Measurements from ENCODE around the gene TMEM208. TPM values are rescaled to one million over a fixed set of nuclear protein-coding genes. Genes with fewer than 3 reads are reported as not detected.

Gene TMEM208
- polyA plus RNA-seq, 3 donors: 45.4 to 130 (median 117) TPM

GRCh38 chr16:67199011-67199807 lies 27.7 kb upstream of the TMEM208 start, which contains the start of gene ELMO3:
Gene ELMO3, plus strand, starts transcription at chr16:67199131. Its CDS starts 196 bp downstream, at chr16:67199327.
- H3K79me2 ChIP-seq (ENCODE audit: insufficient read depth, low read length): peaks cover 8% of the 10 kb centered on the region
- no peak within 1 kb of the TSS for H2AFZ ChIP-seq (ENCODE audit: insufficient read depth, low read depth, low read length, poor library complexity, severe bottlenecking)
- H3K4me3 ChIP-seq (replicated peaks in 1 of 3; ENCODE audit: low read depth in 2 of 3, low read length in 3 of 3): no peak within 1 kb of the TSS
- H3K27ac Mint-ChIP-seq: peak within 1 kb of the TSS in 3 of 7 donors; percentile 46 to 81 (median 79)
- no peaks in the 10 kb centered on the region for H3K27me3 ChIP-seq (ENCODE audit: control insufficient read depth in 2 of 2, insufficient read depth in 2 of 2, low read length in 2 of 2)
- no peaks in the 10 kb centered on the region for H3K9me3 ChIP-seq (replicated peaks in 1 of 2; ENCODE audit: control insufficient read depth in 1 of 2, insufficient read depth in 1 of 2, low read length in 2 of 2)
- no peak within 1 kb of the TSS for H3K4me2 ChIP-seq (replicated peaks; ENCODE audit: extremely low read depth, low read length, poor library complexity, severe bottlenecking)
- H4K20me1 ChIP-seq (ENCODE audit: insufficient read depth, low read length): peaks cover 57% of the 10 kb centered on the region
- peaks cover 15% of the 10 kb centered on the region for H3K4me1 Mint-ChIP-seq
- H3K4me1 ChIP-seq (ENCODE audit: control insufficient read depth in 1 of 2, insufficient read depth in 2 of 2, low read length in 2 of 2): no peaks in the 10 kb centered on the region
- H3K9ac ChIP-seq (ENCODE audit: insufficient read depth, low read length, poor library complexity, severe bottlenecking): no peak within 1 kb of the TSS
- H3K9me3 Mint-ChIP-seq: no peaks in the 10 kb centered on the region
- intact Hi-C loops (cut with micrococcal nuclease): no loop called here
- WGBS (ENCODE audit: insufficient coverage): 88% methylated on average over 44 of the region's 61 CpGs
- peaks cover 0 to 2% (median 1%) of the 10 kb centered on the region in 3 donors for H3K27me3 Mint-ChIP-seq (ENCODE audit: low read depth in 3 of 3)
- H3K4me3 Mint-ChIP-seq: peak within 1 kb of the TSS; percentile 3 to 58
- peak within 1 kb of the TSS in 1 of 2 donors; percentile 26 for H3K27ac ChIP-seq (ENCODE audit: low read depth in 1 of 2, low read length in 2 of 2)
- H3K36me3 ChIP-seq (replicated peaks in 1 of 2; ENCODE audit: control insufficient read depth in 1 of 2, insufficient read depth in 2 of 2, low read length in 2 of 2): peaks cover 78 to 91% of the 10 kb centered on the region in 2 donors
- DNase-seq: no peak
- peak; percentile 23 for TF ChIP-seq CTCF (IDR thresholded peaks at IDR 0.05)
- H3K36me3 Mint-ChIP-seq: peaks cover 71 to 88% of the 10 kb centered on the region in 2 donors

- intact Hi-C loops (cut with micrococcal nuclease): no loop called here
- H3K4me1 ChIP-seq (ENCODE audit: control insufficient read depth in 1 of 2, insufficient read depth in 2 of 2, low read length in 2 of 2): no peaks in the 10 kb centered on the region
- H3K9me3 Mint-ChIP-seq: no peaks in the 10 kb centered on the region
- 70% methylated on average over 20 of the region's 22 CpGs for WGBS (ENCODE audit: insufficient coverage)
- H2AFZ ChIP-seq (ENCODE audit: insufficient read depth, low read depth, low read length, poor library complexity, severe bottlenecking): no peak overlapping the region
- H3K9ac ChIP-seq (ENCODE audit: insufficient read depth, low read length, poor library complexity, severe bottlenecking): no peak overlapping the region
- H3K9me3 ChIP-seq (replicated peaks in 1 of 2; ENCODE audit: control insufficient read depth in 1 of 2, insufficient read depth in 1 of 2, low read length in 2 of 2): no peaks in the 10 kb centered on the region
- H3K79me2 ChIP-seq (ENCODE audit: insufficient read depth, low read length): peaks cover 2% of the 10 kb centered on the region
- H3K36me3 Mint-ChIP-seq: peaks cover 68 to 88% of the 10 kb centered on the region in 2 donors
- peak; percentile 6 for TF ChIP-seq CTCF (IDR thresholded peaks at IDR 0.05)
- peaks cover 52% of the 10 kb centered on the region for H4K20me1 ChIP-seq (ENCODE audit: insufficient read depth, low read length)
- H3K4me1 Mint-ChIP-seq: peaks cover 15% of the 10 kb centered on the region
- peaks cover 0 to 3% (median 1%) of the 10 kb centered on the region in 3 donors for H3K27me3 Mint-ChIP-seq (ENCODE audit: low read depth in 3 of 3)
- H3K4me3 ChIP-seq (replicated peaks in 1 of 3; ENCODE audit: low read depth in 2 of 3, low read length in 3 of 3): no peak overlapping the region
- no peak for DNase-seq
- peaks cover 72 to 91% of the 10 kb centered on the region in 2 donors for H3K36me3 ChIP-seq (replicated peaks in 1 of 2; ENCODE audit: control insufficient read depth in 1 of 2, insufficient read depth in 2 of 2, low read length in 2 of 2)
- no peak overlapping the region for H3K27ac ChIP-seq (ENCODE audit: low read depth in 1 of 2, low read length in 2 of 2)
- H3K27ac Mint-ChIP-seq: peak overlapping the region in 2 of 7 donors; percentile 5 to 46
- peak overlapping the region; percentile 3 to 58 for H3K4me3 Mint-ChIP-seq
- no peak overlapping the region for H3K4me2 ChIP-seq (replicated peaks; ENCODE audit: extremely low read depth, low read length, poor library complexity, severe bottlenecking)
- H3K27me3 ChIP-seq (ENCODE audit: control insufficient read depth in 2 of 2, insufficient read depth in 2 of 2, low read length in 2 of 2): no peaks in the 10 kb centered on the region
Measured at GRCh38 chr16:67199808-67200198, 27.1 kb upstream of the TMEM208 start.

Data from CD14-positive monocyte (primary cell).